Activated CD8-positive, alpha-beta T cell treated with anti-CD3 and anti-CD28 coated beads for 36 hours (primary cell): ENCODE results near the gene PRKACA. TPM values are rescaled to one million over a fixed set of nuclear protein-coding genes. Genes with fewer than 3 reads are reported as not detected.

Source experiments
- ATAC-seq: fragments of 200-7000 bp; cut with Tn5 transposase; one replicate; pipeline ENCODE4 v1.10.0; 2021; ENCODE audit warnings: mild to moderate bottlenecking, moderate library complexity
- CTCF ChIA-PET: fragments of 350-600 bp; sonication (Branson Sonifier 250); formaldehyde crosslinking; loops from one replicate; lab custom pipeline; 2021; ENCODE audit warnings: antibody characterized with exemption; lab: Charles Lee
- POLR2A ChIA-PET: fragments of 350-600 bp; sonication (Branson Sonifier 250); formaldehyde crosslinking; loops from one replicate; lab custom pipeline; 2021; ENCODE audit warnings: antibody characterized with exemption; lab: Charles Lee
- DNase-seq: peaks from one replicate; pipeline ENCODE4 v3.0.0-alpha.2; 2020
- H3K27ac Mint-ChIP-seq: one replicate; pipeline ENCODE4 v1.8.0; 2021; ENCODE audit warnings: mild to moderate bottlenecking, mixed read lengths
- H3K27me3 Mint-ChIP-seq: one replicate; pipeline ENCODE4 v1.8.0; 2021; ENCODE audit warnings: mixed read lengths
- H3K36me3 Mint-ChIP-seq: one replicate; pipeline ENCODE4 v1.8.0; 2021; ENCODE audit warnings: low read depth, mixed read lengths
- H3K4me1 Mint-ChIP-seq: one replicate; pipeline ENCODE4 v1.8.0; 2021; ENCODE audit warnings: low read depth, mixed read lengths
- H3K4me3 Mint-ChIP-seq: one replicate; pipeline ENCODE4 v1.8.0; 2021; ENCODE audit warnings: mild to moderate bottlenecking, moderate library complexity, mixed read lengths
- H3K9me3 Mint-ChIP-seq: one replicate; pipeline ENCODE4 v1.8.0; 2021; ENCODE audit warnings: mixed read lengths
- intact Hi-C: fragments of 100-400 bp; cut with micrococcal nuclease; formaldehyde crosslinking; loops from one replicate; pipeline ENCODE4 v1.10.0; 2022
- total RNA-seq, 2 experiments: library from RNA; stranded (reverse); gene quantifications; one replicate each; pipeline ENCODE4 v1.2.3, GENCODE V29; 2021
- TF ChIP-seq, protein P1 (sequence below): fragments of 200-600 bp; IDR thresholded peaks from one replicate; pipeline ENCODE4 v1.8.0; 2022; ENCODE audit warnings: antibody characterized with exemption, mild to moderate bottlenecking

PRKACA gene
- total RNA-seq, 2 experiments from 2014 or later, result 61.0 to 61.5 TPM

- H3K4me3 Mint-ChIP-seq, result no peak within 1 kb of the TSS
- intact Hi-C loops, result no loop called here
- DNase-seq (no peak), ATAC-seq (no peak)
- TF ChIP-seq, protein P1, sequence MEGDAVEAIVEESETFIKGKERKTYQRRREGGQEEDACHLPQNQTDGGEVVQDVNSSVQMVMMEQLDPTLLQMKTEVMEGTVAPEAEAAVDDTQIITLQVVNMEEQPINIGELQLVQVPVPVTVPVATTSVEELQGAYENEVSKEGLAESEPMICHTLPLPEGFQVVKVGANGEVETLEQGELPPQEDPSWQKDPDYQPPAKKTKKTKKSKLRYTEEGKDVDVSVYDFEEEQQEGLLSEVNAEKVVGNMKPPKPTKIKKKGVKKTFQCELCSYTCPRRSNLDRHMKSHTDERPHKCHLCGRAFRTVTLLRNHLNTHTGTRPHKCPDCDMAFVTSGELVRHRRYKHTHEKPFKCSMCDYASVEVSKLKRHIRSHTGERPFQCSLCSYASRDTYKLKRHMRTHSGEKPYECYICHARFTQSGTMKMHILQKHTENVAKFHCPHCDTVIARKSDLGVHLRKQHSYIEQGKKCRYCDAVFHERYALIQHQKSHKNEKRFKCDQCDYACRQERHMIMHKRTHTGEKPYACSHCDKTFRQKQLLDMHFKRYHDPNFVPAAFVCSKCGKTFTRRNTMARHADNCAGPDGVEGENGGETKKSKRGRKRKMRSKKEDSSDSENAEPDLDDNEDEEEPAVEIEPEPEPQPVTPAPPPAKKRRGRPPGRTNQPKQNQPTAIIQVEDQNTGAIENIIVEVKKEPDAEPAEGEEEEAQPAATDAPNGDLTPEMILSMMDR, result no peak
- H3K36me3 Mint-ChIP-seq, result peaks cover 21% of the 10 kb centered on the region
- H3K9me3 Mint-ChIP-seq, result no peaks in the 10 kb centered on the region
- H3K27ac Mint-ChIP-seq, result peak within 1 kb of the TSS; percentile 46
- no peaks in the 10 kb centered on the region for H3K27me3 Mint-ChIP-seq
- CTCF ChIA-PET, result interaction anchor here (0.5 to 1.7 kb wide), 2 partner anchors 50 to 51 kb away, joined by 3 to 7 read pairs; partner anchors contain the start of gene ASF1B
- peaks cover 13% of the 10 kb centered on the region for H3K4me1 Mint-ChIP-seq
- POLR2A ChIA-PET, result no interaction called here
Measured at GRCh38 chr19:14085309-14085995, 32.1 kb downstream of the PRKACA start, which contains the start of gene C19orf67. C19orf67 (minus strand) TSS chr19:14085783; CDS start chr19:14085627, 156 bp downstream.

DNA sequence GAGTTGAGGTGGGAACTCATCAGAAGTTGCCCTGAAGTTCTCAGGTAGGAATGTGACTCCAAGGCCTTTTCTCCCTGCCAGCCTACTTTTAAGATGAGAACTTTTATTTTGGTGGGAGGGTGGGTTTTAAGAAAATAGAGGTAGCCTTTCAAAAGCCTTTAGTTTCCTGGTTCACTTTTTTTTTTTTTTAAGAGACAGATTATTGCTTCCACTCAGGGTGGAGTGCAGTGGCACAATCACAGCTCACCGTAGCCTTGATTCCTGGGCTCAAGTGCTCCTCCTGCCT is 34.9 kb downstream of the PRKACA start:
- peak overlapping the region; percentile 70 for H3K27ac Mint-ChIP-seq
- no peaks in the 10 kb centered on the region for H3K27me3 Mint-ChIP-seq
- peaks cover 7% of the 10 kb centered on the region for H3K36me3 Mint-ChIP-seq
- POLR2A ChIA-PET, result interaction anchor here (1.3 to 1.8 kb wide), 2 partner anchors 9 to 21 kb away, joined by 3 to 7 read pairs; no protein-coding TSS in a partner anchor
- TF ChIP-seq, protein P1, result no peak
- CTCF ChIA-PET, result interaction anchor here (1.3 to 4.4 kb wide), 4 partner anchors 10 to 266 kb away, joined by 3 to 30 read pairs (median 12); partner anchors contain the start of gene MISP3
- no peak for ATAC-seq
- intact Hi-C loops, result no loop called here
- H3K4me3 Mint-ChIP-seq, result peak overlapping the region; percentile 96
- no peak for DNase-seq
- no peaks in the 10 kb centered on the region for H3K9me3 Mint-ChIP-seq
- H3K4me1 Mint-ChIP-seq, result peaks cover 12% of the 10 kb centered on the region

DNA sequence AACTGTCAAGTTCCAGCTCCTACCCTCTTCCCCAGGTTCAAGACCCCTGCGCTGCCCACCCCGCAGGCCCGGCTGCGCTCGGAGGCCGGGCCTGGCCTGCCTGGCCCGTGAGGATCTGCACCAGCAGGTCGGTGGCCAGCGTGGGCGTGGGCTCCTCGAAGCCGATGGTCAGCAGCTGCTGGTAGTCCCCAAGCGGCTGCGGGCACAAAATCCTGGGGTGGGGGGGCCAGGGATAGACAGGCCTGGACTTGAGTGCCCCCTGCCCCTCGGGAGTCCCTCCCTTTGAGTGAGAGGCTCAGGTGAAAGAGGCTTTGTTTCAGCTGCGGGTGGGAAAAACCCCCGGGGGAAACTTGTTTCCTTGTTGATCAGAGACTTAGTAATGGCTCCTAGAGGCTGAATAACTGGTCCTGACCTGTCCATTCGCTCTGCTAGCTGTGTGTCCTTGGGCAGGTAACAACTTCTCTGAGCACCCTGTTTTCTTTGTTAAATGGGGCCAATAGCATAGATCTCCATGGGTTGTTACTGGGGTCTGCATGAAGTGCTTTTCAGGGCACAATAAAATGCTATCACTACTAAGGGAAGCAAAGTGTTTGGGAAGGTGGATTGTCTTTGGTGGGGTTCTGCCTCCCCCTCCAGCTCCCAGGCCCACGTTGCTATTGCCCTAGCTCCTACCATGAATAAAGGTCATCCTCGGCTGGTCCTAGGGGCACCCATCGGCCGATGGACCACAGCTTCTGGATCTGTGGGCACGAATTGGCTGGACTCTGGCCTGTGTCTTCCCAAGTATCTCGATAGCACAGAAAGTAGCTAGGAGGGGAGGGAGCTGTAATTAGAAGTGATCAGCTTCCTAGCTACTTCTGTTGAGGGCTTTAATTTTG is 35.5 kb downstream of the PRKACA start:
- CTCF ChIA-PET, result interaction anchor here (1.0 to 4.4 kb wide), 6 partner anchors 9 to 266 kb away, joined by 3 to 30 read pairs (median 7); partner anchors contain the start of genes ASF1B and MISP3
- peaks cover 12% of the 10 kb centered on the region for H3K4me1 Mint-ChIP-seq
- H3K9me3 Mint-ChIP-seq, result no peaks in the 10 kb centered on the region
- intact Hi-C loops, result no loop called here
- H3K36me3 Mint-ChIP-seq, result peaks cover 4% of the 10 kb centered on the region
- H3K4me3 Mint-ChIP-seq, result peak overlapping the region; percentile 96
- POLR2A ChIA-PET, result interaction anchor here (0.8 to 1.8 kb wide), 6 partner anchors 10 to 83 kb away, joined by 3 to 7 read pairs (median 4); partner anchors contain the start of genes ASF1B and PRKACA
- no peaks in the 10 kb centered on the region for H3K27me3 Mint-ChIP-seq
- peak overlapping the region; percentile 93 for H3K27ac Mint-ChIP-seq
- TF ChIP-seq, protein P1, result no peak
- ATAC-seq (no peak), DNase-seq (peak; percentile 68)

DNA sequence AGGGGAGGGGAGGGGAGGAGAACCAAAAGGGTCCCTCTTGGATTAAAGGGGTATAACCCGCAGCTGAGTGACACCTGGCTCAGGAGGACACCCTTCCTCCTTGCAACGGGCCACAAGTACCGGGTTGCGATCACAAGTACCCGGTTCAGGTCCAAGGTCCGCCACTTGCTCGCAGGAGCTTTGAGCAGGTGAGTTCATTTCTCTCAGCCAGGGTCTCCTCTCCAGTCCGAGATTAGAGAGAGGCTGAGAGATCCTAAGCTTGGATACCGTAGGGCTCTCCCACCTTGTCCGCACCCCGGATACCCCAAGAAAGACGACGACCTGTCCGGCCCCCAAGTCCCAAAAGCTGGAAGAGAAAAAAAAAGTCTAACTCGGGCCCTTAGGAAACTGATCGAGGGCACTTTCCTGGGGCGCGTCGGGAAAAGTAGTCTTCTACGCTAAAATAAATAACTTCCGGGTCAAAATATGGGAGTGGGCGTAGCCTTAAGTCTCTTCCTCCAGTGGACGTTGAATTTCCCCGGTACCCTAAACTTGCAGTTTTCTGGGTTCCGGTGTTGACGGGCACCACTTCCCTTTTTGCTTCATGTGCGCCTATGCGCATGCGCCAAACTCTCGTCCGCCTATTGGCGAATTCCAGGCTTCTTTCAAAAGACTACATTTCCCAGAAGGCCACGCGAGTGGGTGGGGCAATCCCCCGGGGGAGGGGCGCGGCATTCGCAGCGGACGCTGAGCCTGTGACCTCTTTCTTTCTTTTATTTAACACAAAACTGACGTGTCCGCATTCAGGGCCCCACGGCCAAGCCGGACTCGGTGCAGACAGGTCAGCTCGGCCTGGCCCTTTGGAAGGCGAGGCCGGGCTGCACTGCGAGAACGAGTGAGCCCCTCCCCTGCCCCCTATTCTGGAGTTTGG is 36.4 kb downstream of the PRKACA start:
- TF ChIP-seq, protein P1, result no peak
- Mint-ChIP-seq H3K27ac (peak overlapping the region; percentile 93), H3K4me3 (peak overlapping the region; percentile 96), H3K27me3 (no peaks in the 10 kb centered on the region), H3K9me3 (no peaks in the 10 kb centered on the region), H3K36me3 (no peaks in the 10 kb centered on the region), H3K4me1 (peaks cover 12% of the 10 kb centered on the region)
- DNase-seq (peak; percentile 99), ATAC-seq (peak; percentile 94)
- POLR2A ChIA-PET, result interaction anchor here (0.8 to 1.8 kb wide), 8 partner anchors 10 to 84 kb away, joined by 3 to 7 read pairs (median 4); partner anchors contain the start of genes ASF1B and PRKACA
- intact Hi-C loops, result no loop called here
- CTCF ChIA-PET, result interaction anchor here (0.8 to 4.4 kb wide), 9 partner anchors 9 to 267 kb away, joined by 3 to 30 read pairs (median 5); partner anchors contain the start of genes ASF1B, MISP3 and RFX1
